ENCODE measurements around the gene DNAH6.
"Not testable (repeated sequence)": the region's sequence is repeated elsewhere in the genome, so short reads cannot be mapped to it uniquely, and the experiment has no call there.

The DNAH6 gene

DNA sequence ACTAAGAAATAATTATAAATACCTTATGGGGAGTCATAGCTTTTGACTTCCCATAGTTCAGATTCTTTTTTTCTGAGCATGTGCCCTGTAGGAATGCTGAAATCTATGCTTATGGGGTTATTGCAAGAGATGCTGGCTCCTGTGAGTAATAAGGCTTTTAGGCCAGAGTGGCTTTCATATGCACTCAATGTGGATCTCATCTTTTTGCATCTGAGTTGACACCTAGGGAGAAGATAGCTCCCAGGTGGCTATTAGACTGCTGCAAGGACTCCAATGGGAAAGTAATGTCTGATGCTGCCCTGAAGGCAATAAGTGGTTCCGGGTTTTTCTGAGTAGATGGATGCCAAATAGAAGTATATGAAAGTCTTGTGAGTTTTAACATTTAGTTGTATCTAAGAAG, 21.0 kb downstream of the DNAH6 start:
- Mint-ChIP-seq H3K36me3 (ENCODE audit: low read depth) (no peaks in the 10 kb centered on the region), H3K4me3 (no peak overlapping the region), H3K27ac (no peak overlapping the region), H3K9me3 (no peaks in the 10 kb centered on the region), H3K4me1 (no peaks in the 10 kb centered on the region), H3K27me3 (ENCODE audit: low read depth) (no peaks in the 10 kb centered on the region)
- TF ChIP-seq, protein P1, sequence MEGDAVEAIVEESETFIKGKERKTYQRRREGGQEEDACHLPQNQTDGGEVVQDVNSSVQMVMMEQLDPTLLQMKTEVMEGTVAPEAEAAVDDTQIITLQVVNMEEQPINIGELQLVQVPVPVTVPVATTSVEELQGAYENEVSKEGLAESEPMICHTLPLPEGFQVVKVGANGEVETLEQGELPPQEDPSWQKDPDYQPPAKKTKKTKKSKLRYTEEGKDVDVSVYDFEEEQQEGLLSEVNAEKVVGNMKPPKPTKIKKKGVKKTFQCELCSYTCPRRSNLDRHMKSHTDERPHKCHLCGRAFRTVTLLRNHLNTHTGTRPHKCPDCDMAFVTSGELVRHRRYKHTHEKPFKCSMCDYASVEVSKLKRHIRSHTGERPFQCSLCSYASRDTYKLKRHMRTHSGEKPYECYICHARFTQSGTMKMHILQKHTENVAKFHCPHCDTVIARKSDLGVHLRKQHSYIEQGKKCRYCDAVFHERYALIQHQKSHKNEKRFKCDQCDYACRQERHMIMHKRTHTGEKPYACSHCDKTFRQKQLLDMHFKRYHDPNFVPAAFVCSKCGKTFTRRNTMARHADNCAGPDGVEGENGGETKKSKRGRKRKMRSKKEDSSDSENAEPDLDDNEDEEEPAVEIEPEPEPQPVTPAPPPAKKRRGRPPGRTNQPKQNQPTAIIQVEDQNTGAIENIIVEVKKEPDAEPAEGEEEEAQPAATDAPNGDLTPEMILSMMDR (IDR thresholded peaks at IDR 0.05; ENCODE audit: unreplicated experiment in 3 of 3): no peak

DNA sequence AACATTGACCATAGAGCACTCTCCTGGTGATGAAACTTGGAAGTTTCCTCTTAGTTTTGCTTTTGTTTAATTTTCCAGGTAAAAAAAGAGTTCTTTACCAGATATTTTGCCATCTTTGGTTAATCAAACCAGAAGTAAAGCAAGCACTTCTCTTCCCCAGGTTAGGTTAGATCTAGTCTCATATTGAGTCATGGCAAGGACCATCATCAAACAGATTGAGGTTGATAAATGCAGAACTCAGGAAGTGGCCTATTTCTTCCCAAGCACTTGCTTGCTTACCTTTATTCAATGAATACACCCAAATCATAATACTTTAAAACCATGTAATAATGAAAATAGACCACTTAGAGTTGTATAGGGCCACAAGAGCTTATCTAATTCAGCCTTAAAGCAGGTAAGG, 23.4 kb downstream of the DNAH6 start:
- TF ChIP-seq, protein P1 (IDR thresholded peaks at IDR 0.05; ENCODE audit: unreplicated experiment in 3 of 3): no peak
- H3K27me3 Mint-ChIP-seq (ENCODE audit: low read depth): no peaks in the 10 kb centered on the region
- H3K27ac Mint-ChIP-seq: no peak overlapping the region
- H3K36me3 Mint-ChIP-seq (ENCODE audit: low read depth): no peaks in the 10 kb centered on the region
- no peaks in the 10 kb centered on the region for H3K9me3 Mint-ChIP-seq
- H3K4me1 Mint-ChIP-seq: no peaks in the 10 kb centered on the region
- H3K4me3 Mint-ChIP-seq: no peak overlapping the region

DNA sequence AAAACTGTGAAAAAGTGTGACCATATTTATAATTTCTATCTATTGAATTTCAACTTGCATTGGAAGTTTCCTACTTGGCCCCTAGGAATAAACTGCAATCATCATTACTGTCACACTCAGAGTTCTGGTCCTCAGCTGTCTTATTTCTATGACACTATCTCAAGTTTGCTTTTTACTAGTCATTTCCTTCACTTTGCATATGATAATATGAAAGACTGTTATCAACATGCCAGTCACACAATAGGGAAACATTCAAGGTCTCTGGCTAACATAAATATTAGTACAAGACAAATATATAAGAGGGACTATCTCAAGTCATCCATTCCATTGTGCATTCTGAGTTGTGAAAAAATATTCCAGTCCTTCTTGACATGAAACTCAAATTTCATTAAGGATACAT, 28.7 kb downstream of the DNAH6 start:
- H3K27me3 Mint-ChIP-seq (ENCODE audit: low read depth): no peaks in the 10 kb centered on the region
- no peak overlapping the region for H3K4me3 Mint-ChIP-seq
- H3K36me3 Mint-ChIP-seq (ENCODE audit: low read depth): no peaks in the 10 kb centered on the region
- TF ChIP-seq, protein P1 (IDR thresholded peaks at IDR 0.05; ENCODE audit: unreplicated experiment in 3 of 3): no peak
- no peaks in the 10 kb centered on the region for H3K9me3 Mint-ChIP-seq
- H3K4me1 Mint-ChIP-seq: no peaks in the 10 kb centered on the region
- no peak overlapping the region for H3K27ac Mint-ChIP-seq

DNA sequence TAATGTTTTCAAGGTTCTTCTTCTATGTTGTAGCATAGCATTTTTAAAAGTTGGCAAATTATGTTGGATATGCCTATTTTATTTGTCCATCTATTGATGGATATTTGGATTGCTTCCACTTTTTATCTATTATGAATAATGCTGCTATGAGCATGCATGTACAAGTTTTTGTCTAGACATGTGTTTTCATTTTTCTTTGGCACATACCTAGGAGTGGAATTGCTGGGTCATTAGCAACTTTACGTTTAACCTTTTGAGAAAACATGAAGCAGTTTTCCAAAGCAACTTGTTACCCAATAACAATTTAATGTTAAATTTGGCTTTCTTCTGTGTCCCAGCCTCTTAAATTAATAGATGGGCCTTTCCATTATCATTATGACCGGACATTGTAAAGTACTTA, 30.3 kb downstream of the DNAH6 start:
- H3K9me3 Mint-ChIP-seq: no peaks in the 10 kb centered on the region
- H3K4me1 Mint-ChIP-seq: no peaks in the 10 kb centered on the region
- no peak overlapping the region for H3K27ac Mint-ChIP-seq
- no peaks in the 10 kb centered on the region for H3K36me3 Mint-ChIP-seq (ENCODE audit: low read depth)
- TF ChIP-seq, protein P1 (IDR thresholded peaks at IDR 0.05; ENCODE audit: unreplicated experiment in 3 of 3): no peak
- no peak overlapping the region for H3K4me3 Mint-ChIP-seq
- no peaks in the 10 kb centered on the region for H3K27me3 Mint-ChIP-seq (ENCODE audit: low read depth)

- Mint-ChIP-seq H3K36me3 (ENCODE audit: low read depth) (no peaks in the 10 kb centered on the region), H3K27me3 (ENCODE audit: low read depth) (no peaks in the 10 kb centered on the region), H3K9me3 (no peaks in the 10 kb centered on the region), H3K4me3 (no peak overlapping the region), H3K4me1 (no peaks in the 10 kb centered on the region), H3K27ac (no peak overlapping the region)
- TF ChIP-seq, protein P1 (IDR thresholded peaks at IDR 0.05; ENCODE audit: unreplicated experiment in 3 of 3): no peak
Measured at GRCh38 chr2:84548303-84548702, 32.0 kb downstream of the DNAH6 start.

GRCh38 chr2:84550916-84551315, 34.6 kb downstream of the DNAH6 start:
- Mint-ChIP-seq H3K27me3 (ENCODE audit: low read depth) (peaks cover 3% of the 10 kb centered on the region), H3K4me3 (no peak overlapping the region), H3K27ac (no peak overlapping the region), H3K36me3 (ENCODE audit: low read depth) (no peaks in the 10 kb centered on the region), H3K4me1 (no peaks in the 10 kb centered on the region), H3K9me3 (no peaks in the 10 kb centered on the region)
- TF ChIP-seq, protein P1 (IDR thresholded peaks at IDR 0.05; ENCODE audit: unreplicated experiment in 3 of 3): no peak

GRCh38 chr2:84551526-84551925, 35.2 kb downstream of the DNAH6 start:
- H3K36me3 Mint-ChIP-seq (ENCODE audit: low read depth); H3K4me3 Mint-ChIP-seq; H3K27me3 Mint-ChIP-seq (ENCODE audit: low read depth); H3K4me1 Mint-ChIP-seq; H3K9me3 Mint-ChIP-seq; H3K27ac Mint-ChIP-seq: not testable (repeated sequence)
